HG02678 (cell line): ENCODE data around the gene SLC4A5.

Experiments used
- ATAC-seq: cut with Tn5 transposase; IDR thresholded peaks from one replicate; pipeline ENCODE4 v1.9.1; 2021; ENCODE audit warnings: mild to moderate bottlenecking, moderate library complexity; ENCODE audit not compliant: unreplicated experiment

The SLC4A5 gene

GRCh38 chr2:74168739-74169138 lies 174.5 kb downstream of the SLC4A5 start:
- no peak for ATAC-seq
